ENCODE data around the gene BTBD9. TPM values are rescaled to one million over a fixed set of nuclear protein-coding genes. Genes with fewer than 3 reads are reported as not detected.

BTBD9 gene
- total and polyA plus RNA-seq, 11 donors = 6.3 to 23.3 (median 19.4) TPM

DNA sequence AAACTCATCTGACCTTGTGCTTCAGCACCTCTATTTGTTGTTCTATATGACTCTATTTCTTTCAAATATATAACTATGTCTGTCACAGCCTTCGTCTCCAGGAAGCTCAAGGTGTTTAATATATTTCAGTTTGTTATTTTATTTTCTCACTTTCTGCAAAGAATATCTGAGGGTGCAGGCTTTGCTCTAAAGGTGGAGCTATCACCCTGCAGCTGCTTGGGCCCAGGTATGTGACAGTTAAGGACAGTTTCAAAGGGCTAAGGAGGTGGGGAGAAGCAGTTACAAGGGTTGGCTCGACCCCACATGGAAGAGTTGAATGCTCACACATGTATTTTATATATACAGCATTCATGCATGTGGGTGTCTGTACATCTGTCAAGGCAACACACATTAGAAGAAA is 405.6 kb downstream of the BTBD9 start:
- no peak for TF ChIP-seq CTCF (IDR thresholded peaks at IDR 0.05)
- TF ChIP-seq POLR2A (IDR thresholded peaks at IDR 0.05) = no peak
- H3K9me3 ChIP-seq = no peaks in the 10 kb centered on the region
- 61 to 74% (median 71%) methylated on average over 2 of the region's 2 CpGs for WGBS, 4 donors
- H3K27ac ChIP-seq = no peak overlapping the region
- DNase-seq = no peak
- no peaks in the 10 kb centered on the region for H3K27me3 ChIP-seq
- no peak overlapping the region for H3K4me3 ChIP-seq
- no peaks in the 10 kb centered on the region for H3K36me3 ChIP-seq
- no peak for ATAC-seq
- no peaks in the 10 kb centered on the region for H3K4me1 ChIP-seq
- intact Hi-C loops (cut with DNase I) = no loop called here

- DNase-seq (no peak), ATAC-seq (no peak)
- intact Hi-C loops (cut with DNase I) = no loop called here
- no peaks in the 10 kb centered on the region for H3K9me3 ChIP-seq
- no peaks in the 10 kb centered on the region for H3K36me3 ChIP-seq
- no peak overlapping the region for H3K4me3 ChIP-seq
- WGBS, 4 donors = 92 to 95% (median 93%) methylated on average over 5 of the region's 5 CpGs
- no peaks in the 10 kb centered on the region for H3K4me1 ChIP-seq
- H3K27me3 ChIP-seq = no peaks in the 10 kb centered on the region
- TF ChIP-seq CTCF (IDR thresholded peaks at IDR 0.05) = no peak
- TF ChIP-seq POLR2A (IDR thresholded peaks at IDR 0.05) = no peak
- no peak overlapping the region for H3K27ac ChIP-seq
Measured at GRCh38 chr6:38233161-38233791, 406.5 kb downstream of the BTBD9 start.

GRCh38 chr6:38225766-38226165 is 414.0 kb downstream of the BTBD9 start:
- peaks cover 0 to 8% (median 0%) of the 10 kb centered on the region in 12 donors for H3K4me1 ChIP-seq
- H3K9me3 ChIP-seq = no peaks in the 10 kb centered on the region
- H3K4me3 ChIP-seq = no peak overlapping the region
- intact Hi-C loops (cut with DNase I) = no loop called here
- no peaks in the 10 kb centered on the region for H3K27me3 ChIP-seq
- no peak for DNase-seq
- 30 to 71% (median 65%) methylated on average over 2 of the region's 2 CpGs for WGBS, 4 donors
- TF ChIP-seq POLR2A (IDR thresholded peaks at IDR 0.05) (no peak), CTCF (IDR thresholded peaks at IDR 0.05) (no peak)
- no peak overlapping the region for H3K27ac ChIP-seq
- ATAC-seq = no peak
- H3K36me3 ChIP-seq = no peaks in the 10 kb centered on the region

GRCh38 chr6:38221251-38221650 is 418.5 kb downstream of the BTBD9 start:
- intact Hi-C loops (cut with DNase I) = no loop called here
- H3K36me3 ChIP-seq = no peaks in the 10 kb centered on the region
- H3K27ac ChIP-seq = no peak overlapping the region
- H3K4me1 ChIP-seq = peaks cover 0 to 8% (median 0%) of the 10 kb centered on the region in 12 donors
- H3K9me3 ChIP-seq = no peaks in the 10 kb centered on the region
- no peaks in the 10 kb centered on the region for H3K27me3 ChIP-seq
- 88 to 97% (median 93%) methylated on average over 4 of the region's 4 CpGs for WGBS, 4 donors
- H3K4me3 ChIP-seq = no peak overlapping the region
- no peak for ATAC-seq
- TF ChIP-seq CTCF (IDR thresholded peaks at IDR 0.05) (no peak), POLR2A (IDR thresholded peaks at IDR 0.05) (no peak)
- no peak for DNase-seq
